ENCODE results near the gene UNK. TPM values are rescaled to one million over a fixed set of nuclear protein-coding genes. Genes with fewer than 3 reads are reported as not detected.

The UNK gene
- total and polyA plus RNA-seq, 2 of the 13 experiments (the other 11 are each of a cell fraction or from before 2014, with no cell fraction given) = 31.6 to 33.0 TPM

DNA sequence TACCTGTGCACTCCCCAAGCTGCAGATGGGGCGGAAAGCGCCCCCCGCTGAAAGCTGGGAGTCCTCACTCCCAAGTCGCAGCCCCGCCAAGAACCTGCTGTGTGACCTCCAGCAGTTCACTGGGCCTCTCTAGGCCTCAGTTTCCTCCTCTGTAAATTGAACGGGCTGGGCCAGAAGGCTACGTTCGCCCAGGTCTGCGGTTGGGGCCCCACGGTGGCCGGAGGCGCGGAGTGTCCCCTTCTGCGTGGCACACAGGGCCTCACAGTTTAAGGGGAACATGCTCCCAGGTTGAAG is 20.2 kb upstream of the UNK start (continued):
- TF ChIP-seq, protein P1, sequence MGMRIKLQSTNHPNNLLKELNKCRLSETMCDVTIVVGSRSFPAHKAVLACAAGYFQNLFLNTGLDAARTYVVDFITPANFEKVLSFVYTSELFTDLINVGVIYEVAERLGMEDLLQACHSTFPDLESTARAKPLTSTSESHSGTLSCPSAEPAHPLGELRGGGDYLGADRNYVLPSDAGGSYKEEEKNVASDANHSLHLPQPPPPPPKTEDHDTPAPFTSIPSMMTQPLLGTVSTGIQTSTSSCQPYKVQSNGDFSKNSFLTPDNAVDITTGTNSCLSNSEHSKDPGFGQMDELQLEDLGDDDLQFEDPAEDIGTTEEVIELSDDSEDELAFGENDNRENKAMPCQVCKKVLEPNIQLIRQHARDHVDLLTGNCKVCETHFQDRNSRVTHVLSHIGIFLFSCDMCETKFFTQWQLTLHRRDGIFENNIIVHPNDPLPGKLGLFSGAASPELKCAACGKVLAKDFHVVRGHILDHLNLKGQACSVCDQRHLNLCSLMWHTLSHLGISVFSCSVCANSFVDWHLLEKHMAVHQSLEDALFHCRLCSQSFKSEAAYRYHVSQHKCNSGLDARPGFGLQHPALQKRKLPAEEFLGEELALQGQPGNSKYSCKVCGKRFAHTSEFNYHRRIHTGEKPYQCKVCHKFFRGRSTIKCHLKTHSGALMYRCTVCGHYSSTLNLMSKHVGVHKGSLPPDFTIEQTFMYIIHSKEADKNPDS (CRISPR knock-in tag; IDR thresholded peaks at IDR 0.05) = no peak; the same call in 1 of the 2 replicates
- TF ChIP-seq, protein P2, sequence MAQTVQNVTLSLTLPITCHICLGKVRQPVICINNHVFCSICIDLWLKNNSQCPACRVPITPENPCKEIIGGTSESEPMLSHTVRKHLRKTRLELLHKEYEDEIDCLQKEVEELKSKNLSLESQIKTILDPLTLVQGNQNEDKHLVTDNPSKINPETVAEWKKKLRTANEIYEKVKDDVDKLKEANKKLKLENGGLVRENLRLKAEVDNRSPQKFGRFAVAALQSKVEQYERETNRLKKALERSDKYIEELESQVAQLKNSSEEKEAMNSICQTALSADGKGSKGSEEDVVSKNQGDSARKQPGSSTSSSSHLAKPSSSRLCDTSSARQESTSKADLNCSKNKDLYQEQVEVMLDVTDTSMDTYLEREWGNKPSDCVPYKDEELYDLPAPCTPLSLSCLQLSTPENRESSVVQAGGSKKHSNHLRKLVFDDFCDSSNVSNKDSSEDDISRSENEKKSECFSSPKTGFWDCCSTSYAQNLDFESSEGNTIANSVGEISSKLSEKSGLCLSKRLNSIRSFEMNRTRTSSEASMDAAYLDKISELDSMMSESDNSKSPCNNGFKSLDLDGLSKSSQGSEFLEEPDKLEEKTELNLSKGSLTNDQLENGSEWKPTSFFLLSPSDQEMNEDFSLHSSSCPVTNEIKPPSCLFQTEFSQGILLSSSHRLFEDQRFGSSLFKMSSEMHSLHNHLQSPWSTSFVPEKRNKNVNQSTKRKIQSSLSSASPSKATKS (CRISPR knock-in tag; IDR thresholded peaks at IDR 0.05) = no peak
- TF ChIP-seq HDAC1 (CRISPR knock-in tag; IDR thresholded peaks at IDR 0.05) = 0 out of 2 replicates have a peak, but pooled peaks have one; percentile 24
- no peak for TF ChIP-seq IRF2 (CRISPR knock-in tag; IDR thresholded peaks at IDR 0.05)
- TF ChIP-seq, protein P3, sequence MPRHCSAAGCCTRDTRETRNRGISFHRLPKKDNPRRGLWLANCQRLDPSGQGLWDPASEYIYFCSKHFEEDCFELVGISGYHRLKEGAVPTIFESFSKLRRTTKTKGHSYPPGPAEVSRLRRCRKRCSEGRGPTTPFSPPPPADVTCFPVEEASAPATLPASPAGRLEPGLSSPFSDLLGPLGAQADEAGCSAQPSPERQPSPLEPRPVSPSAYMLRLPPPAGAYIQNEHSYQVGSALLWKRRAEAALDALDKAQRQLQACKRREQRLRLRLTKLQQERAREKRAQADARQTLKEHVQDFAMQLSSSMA (CRISPR knock-in tag; IDR thresholded peaks at IDR 0.05) = 0 out of 2 replicates have a peak, but pooled peaks have one; percentile 62
- no peak for TF ChIP-seq REL (CRISPR knock-in tag; conservative IDR thresholded peaks at IDR 0.05)
- no peak for TF ChIP-seq DNMT1 (CRISPR knock-in tag; IDR thresholded peaks at IDR 0.05)
- no peak for TF ChIP-seq ZNF232 (CRISPR knock-in tag; IDR thresholded peaks at IDR 0.05; ENCODE audit: borderline replicate concordance)
- TF ChIP-seq YEATS4 (CRISPR knock-in tag; IDR thresholded peaks at IDR 0.05; ENCODE audit: borderline replicate concordance) = peak; percentile 64; the same call in 1 of the 2 replicates
- TF ChIP-seq ZNF772 (CRISPR knock-in tag; IDR thresholded peaks at IDR 0.05) = no peak; the same call in none of the 2 replicates
- 0 out of 2 replicates have a peak, but pooled peaks have one; percentile 13 for TF ChIP-seq SMAD1 (CRISPR knock-in tag; IDR thresholded peaks at IDR 0.05; ENCODE audit: borderline replicate concordance, low read depth)
- TF ChIP-seq, protein P4, sequence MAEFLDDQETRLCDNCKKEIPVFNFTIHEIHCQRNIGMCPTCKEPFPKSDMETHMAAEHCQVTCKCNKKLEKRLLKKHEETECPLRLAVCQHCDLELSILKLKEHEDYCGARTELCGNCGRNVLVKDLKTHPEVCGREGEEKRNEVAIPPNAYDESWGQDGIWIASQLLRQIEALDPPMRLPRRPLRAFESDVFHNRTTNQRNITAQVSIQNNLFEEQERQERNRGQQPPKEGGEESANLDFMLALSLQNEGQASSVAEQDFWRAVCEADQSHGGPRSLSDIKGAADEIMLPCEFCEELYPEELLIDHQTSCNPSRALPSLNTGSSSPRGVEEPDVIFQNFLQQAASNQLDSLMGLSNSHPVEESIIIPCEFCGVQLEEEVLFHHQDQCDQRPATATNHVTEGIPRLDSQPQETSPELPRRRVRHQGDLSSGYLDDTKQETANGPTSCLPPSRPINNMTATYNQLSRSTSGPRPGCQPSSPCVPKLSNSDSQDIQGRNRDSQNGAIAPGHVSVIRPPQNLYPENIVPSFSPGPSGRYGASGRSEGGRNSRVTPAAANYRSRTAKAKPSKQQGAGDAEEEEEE (CRISPR knock-in tag; IDR thresholded peaks at IDR 0.05; ENCODE audit: borderline replicate concordance) = peak; percentile 81; the same call in 1 of the 2 replicates
- TF ChIP-seq ZNF652 (CRISPR knock-in tag; IDR thresholded peaks at IDR 0.05; ENCODE audit: borderline replicate concordance, low read depth) = no peak
- peak; percentile 39 for TF ChIP-seq DMAP1 (CRISPR knock-in tag; IDR thresholded peaks at IDR 0.05)
- no peak for TF ChIP-seq CHCHD3 (CRISPR knock-in tag; IDR thresholded peaks at IDR 0.05)
- TF ChIP-seq CEBPG (CRISPR knock-in tag; IDR thresholded peaks at IDR 0.05) = no peak
- peak; percentile 19; the same call in 1 of the 2 replicates for TF ChIP-seq HIVEP1 (CRISPR knock-in tag; IDR thresholded peaks at IDR 0.05)
- peak; percentile 58; the same call in 1 of the 2 replicates for TF ChIP-seq GLI4 (CRISPR knock-in tag; IDR thresholded peaks at IDR 0.05; ENCODE audit: borderline replicate concordance)
- peak; percentile 48 for TF ChIP-seq KDM3A (CRISPR knock-in tag; IDR thresholded peaks at IDR 0.05; ENCODE audit: low read depth)
- no peak for TF ChIP-seq MAF1 (CRISPR knock-in tag; IDR thresholded peaks at IDR 0.05; ENCODE audit: borderline replicate concordance)
- TF ChIP-seq, protein P5, sequence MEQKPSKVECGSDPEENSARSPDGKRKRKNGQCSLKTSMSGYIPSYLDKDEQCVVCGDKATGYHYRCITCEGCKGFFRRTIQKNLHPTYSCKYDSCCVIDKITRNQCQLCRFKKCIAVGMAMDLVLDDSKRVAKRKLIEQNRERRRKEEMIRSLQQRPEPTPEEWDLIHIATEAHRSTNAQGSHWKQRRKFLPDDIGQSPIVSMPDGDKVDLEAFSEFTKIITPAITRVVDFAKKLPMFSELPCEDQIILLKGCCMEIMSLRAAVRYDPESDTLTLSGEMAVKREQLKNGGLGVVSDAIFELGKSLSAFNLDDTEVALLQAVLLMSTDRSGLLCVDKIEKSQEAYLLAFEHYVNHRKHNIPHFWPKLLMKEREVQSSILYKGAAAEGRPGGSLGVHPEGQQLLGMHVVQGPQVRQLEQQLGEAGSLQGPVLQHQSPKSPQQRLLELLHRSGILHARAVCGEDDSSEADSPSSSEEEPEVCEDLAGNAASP (CRISPR knock-in tag; IDR thresholded peaks at IDR 0.05; ENCODE audit: borderline replicate concordance) = no peak; the same call in 1 of the 2 replicates
- TF ChIP-seq BRCA1 (CRISPR knock-in tag; IDR thresholded peaks at IDR 0.05) = no peak; the same call in 1 of the 2 replicates

All from HepG2 (cell line).